IPS-15b (cell line): Measurements from ENCODE around the gene NR4A1.

ENCODE experiments used
- H3K27me3 ChIP-seq: one replicate; pipeline ENCODE4 v1.6.1; 2013; ENCODE audit warnings: low read length; ENCODE audit not compliant: control insufficient read depth, insufficient read depth
- H3K36me3 ChIP-seq: one replicate; pipeline ENCODE4 v1.6.1; 2013; ENCODE audit warnings: low read length; ENCODE audit not compliant: control insufficient read depth, insufficient read depth
- H3K4me1 ChIP-seq: one replicate; pipeline ENCODE4 v1.6.1; 2013; ENCODE audit warnings: mild to moderate bottlenecking, low read length; ENCODE audit not compliant: control insufficient read depth, insufficient read depth
- H3K4me3 ChIP-seq: one replicate; pipeline ENCODE4 v1.5.1; 2013; ENCODE audit warnings: low read depth, low read length
- H3K9ac ChIP-seq: one replicate; pipeline ENCODE4 v1.6.1; 2013; ENCODE audit warnings: low read depth, mild to moderate bottlenecking, low read length
- H3K9me3 ChIP-seq: one replicate; pipeline ENCODE4 v1.6.1; 2013; ENCODE audit warnings: mild to moderate bottlenecking, low read length; ENCODE audit not compliant: control insufficient read depth, insufficient read depth

The NR4A1 gene

GRCh38 chr12:52069327-52070184 is 18.3 kb downstream of the NR4A1 start, which contains the start of gene ATG101:
ATG101 (plus strand) TSS chr12:52069978; CDS start chr12:52073651, 3,673 bp downstream.
- H3K9me3 ChIP-seq, result no peaks in the 10 kb centered on the region
- peak within 1 kb of the TSS; percentile 91 for H3K9ac ChIP-seq
- H3K4me1 ChIP-seq, result peaks cover 12% of the 10 kb centered on the region
- H3K36me3 ChIP-seq, result peaks cover 10% of the 10 kb centered on the region
- H3K27me3 ChIP-seq, result peaks cover 6% of the 10 kb centered on the region
- peak within 1 kb of the TSS; percentile 99 for H3K4me3 ChIP-seq

GRCh38 chr12:52070185-52070925 is 19.1 kb downstream of the NR4A1 start:
- Histone ChIP-seq H3K4me1 (peaks cover 12% of the 10 kb centered on the region), H3K9ac (peak overlapping the region; percentile 91), H3K4me3 (peak overlapping the region; percentile 99), H3K36me3 (peaks cover 10% of the 10 kb centered on the region), H3K27me3 (peaks cover 6% of the 10 kb centered on the region), H3K9me3 (no peaks in the 10 kb centered on the region)

- Histone ChIP-seq H3K9me3 (no peaks in the 10 kb centered on the region), H3K9ac (no peak overlapping the region), H3K27me3 (no peaks in the 10 kb centered on the region), H3K4me3 (no peak overlapping the region), H3K4me1 (peaks cover 12% of the 10 kb centered on the region), H3K36me3 (peaks cover 23% of the 10 kb centered on the region)
These were observed 22.5 kb downstream of the NR4A1 start for GRCh38 chr12:52073531-52074381.

- H3K4me3 ChIP-seq, result no peak overlapping the region
- no peaks in the 10 kb centered on the region for H3K9me3 ChIP-seq
- H3K9ac ChIP-seq, result no peak overlapping the region
- no peaks in the 10 kb centered on the region for H3K27me3 ChIP-seq
- H3K36me3 ChIP-seq, result peaks cover 23% of the 10 kb centered on the region
- H3K4me1 ChIP-seq, result peaks cover 12% of the 10 kb centered on the region
These were observed 23.9 kb downstream of the NR4A1 start for GRCh38 chr12:52074971-52075724.

GRCh38 chr12:52076811-52077210 is 25.6 kb downstream of the NR4A1 start:
- Histone ChIP-seq H3K27me3 (no peaks in the 10 kb centered on the region), H3K9me3 (no peaks in the 10 kb centered on the region), H3K9ac (no peak overlapping the region), H3K36me3 (peaks cover 23% of the 10 kb centered on the region), H3K4me1 (peaks cover 6% of the 10 kb centered on the region), H3K4me3 (no peak overlapping the region)

- Histone ChIP-seq H3K36me3 (peaks cover 23% of the 10 kb centered on the region), H3K4me1 (peaks cover 5% of the 10 kb centered on the region), H3K9me3 (no peaks in the 10 kb centered on the region), H3K27me3 (no peaks in the 10 kb centered on the region), H3K9ac (no peak overlapping the region), H3K4me3 (no peak overlapping the region)
These were observed 27.0 kb downstream of the NR4A1 start for GRCh38 chr12:52078276-52078675.

GRCh38 chr12:52079576-52080402 is 28.5 kb downstream of the NR4A1 start, which contains the start of gene SMIM41:
SMIM41 (plus strand) TSS chr12:52079704; CDS start chr12:52079780, 76 bp downstream.
- Histone ChIP-seq H3K36me3 (peaks cover 13% of the 10 kb centered on the region), H3K27me3 (no peaks in the 10 kb centered on the region), H3K9ac (no peak within 1 kb of the TSS), H3K9me3 (no peaks in the 10 kb centered on the region), H3K4me1 (peaks cover 5% of the 10 kb centered on the region), H3K4me3 (peak within 1 kb of the TSS; percentile 8)

GRCh38 chr12:52080403-52081251 is 29.4 kb downstream of the NR4A1 start:
- no peaks in the 10 kb centered on the region for H3K9me3 ChIP-seq
- no peak overlapping the region for H3K4me3 ChIP-seq
- no peaks in the 10 kb centered on the region for H3K27me3 ChIP-seq
- H3K9ac ChIP-seq, result no peak overlapping the region
- H3K36me3 ChIP-seq, result peaks cover 13% of the 10 kb centered on the region
- peaks cover 5% of the 10 kb centered on the region for H3K4me1 ChIP-seq

GRCh38 chr12:52081263-52081733 is 30.1 kb downstream of the NR4A1 start:
- H3K4me1 ChIP-seq, result peaks cover 5% of the 10 kb centered on the region
- H3K27me3 ChIP-seq, result no peaks in the 10 kb centered on the region
- peaks cover 13% of the 10 kb centered on the region for H3K36me3 ChIP-seq
- H3K9ac ChIP-seq, result no peak overlapping the region
- H3K4me3 ChIP-seq, result no peak overlapping the region
- no peaks in the 10 kb centered on the region for H3K9me3 ChIP-seq
